ENCODE results near the gene SECISBP2L.

The SECISBP2L gene

GRCh38 chr15:48985516-48985915, 60.7 kb downstream of the SECISBP2L start:
- Histone ChIP-seq H3K27ac (ENCODE audit: low read depth, low read length) (no peak overlapping the region), H3K9ac (ENCODE audit: low read length) (no peak overlapping the region), H3F3A (ENCODE audit: insufficient read depth) (no peaks in the 10 kb centered on the region), H3K4me2 (ENCODE audit: low read depth, low read length, poor library complexity, severe bottlenecking) (no peak overlapping the region), H3K27me3 (ENCODE audit: low read length) (no peaks in the 10 kb centered on the region), H4K20me1 (ENCODE audit: low read depth, low read length) (no peaks in the 10 kb centered on the region), H3K9me2 (replicated peaks; ENCODE audit: insufficient read depth, low read length) (no peaks in the 10 kb centered on the region), H3K36me3 (ENCODE audit: low read length) (no peaks in the 10 kb centered on the region), H3K79me2 (ENCODE audit: insufficient read depth, low read length) (no peaks in the 10 kb centered on the region), H3K9me3 (ENCODE audit: insufficient read depth, low read length) (no peaks in the 10 kb centered on the region), H2AFZ (ENCODE audit: low read depth, low read length, severe bottlenecking) (no peak overlapping the region), H3K4me3 (ENCODE audit: insufficient read depth, low read length, poor library complexity, severe bottlenecking) (no peak overlapping the region)
- TF ChIP-seq CTCF (IDR thresholded peaks at IDR 0.05; ENCODE audit: insufficient read depth, low read length, poor library complexity, severe bottlenecking), result no peak
- TF ChIP-seq EZH2phosphoT487 (conservative IDR thresholded peaks at IDR 0.05; ENCODE audit: low read length), result no peak

- no peaks in the 10 kb centered on the region for H3K9me2 ChIP-seq (replicated peaks; ENCODE audit: insufficient read depth, low read length)
- H3K27ac ChIP-seq (ENCODE audit: low read depth, low read length), result no peak overlapping the region
- H2AFZ ChIP-seq (ENCODE audit: low read depth, low read length, severe bottlenecking), result no peak overlapping the region
- H3K36me3 ChIP-seq (ENCODE audit: low read length), result no peaks in the 10 kb centered on the region
- TF ChIP-seq EZH2phosphoT487 (conservative IDR thresholded peaks at IDR 0.05; ENCODE audit: low read length) (no peak), CTCF (IDR thresholded peaks at IDR 0.05; ENCODE audit: insufficient read depth, low read length, poor library complexity, severe bottlenecking) (no peak)
- H4K20me1 ChIP-seq (ENCODE audit: low read depth, low read length), result no peaks in the 10 kb centered on the region
- H3K79me2 ChIP-seq (ENCODE audit: insufficient read depth, low read length), result no peaks in the 10 kb centered on the region
- no peak overlapping the region for H3K4me2 ChIP-seq (ENCODE audit: low read depth, low read length, poor library complexity, severe bottlenecking)
- no peaks in the 10 kb centered on the region for H3K27me3 ChIP-seq (ENCODE audit: low read length)
- no peak overlapping the region for H3K9ac ChIP-seq (ENCODE audit: low read length)
- no peaks in the 10 kb centered on the region for H3K9me3 ChIP-seq (ENCODE audit: insufficient read depth, low read length)
- H3K4me3 ChIP-seq (ENCODE audit: insufficient read depth, low read length, poor library complexity, severe bottlenecking), result no peak overlapping the region
- H3F3A ChIP-seq (ENCODE audit: insufficient read depth), result no peaks in the 10 kb centered on the region
Observed at GRCh38 chr15:48984811-48985352, 61.4 kb downstream of the SECISBP2L start.

GRCh38 chr15:48984021-48984710, 62.1 kb downstream of the SECISBP2L start:
- no peak overlapping the region for H3K27ac ChIP-seq (ENCODE audit: low read depth, low read length)
- H3K4me2 ChIP-seq (ENCODE audit: low read depth, low read length, poor library complexity, severe bottlenecking), result no peak overlapping the region
- H2AFZ ChIP-seq (ENCODE audit: low read depth, low read length, severe bottlenecking), result no peak overlapping the region

More at GRCh38 chr15:48984021-48984710, 62.1 kb downstream of the SECISBP2L start:
- H3K9ac ChIP-seq (ENCODE audit: low read length), result no peak overlapping the region
- H3K4me3 ChIP-seq (ENCODE audit: insufficient read depth, low read length, poor library complexity, severe bottlenecking), result no peak overlapping the region
- no peaks in the 10 kb centered on the region for H3K9me3 ChIP-seq (ENCODE audit: insufficient read depth, low read length)
- H3K27me3 ChIP-seq (ENCODE audit: low read length), result no peaks in the 10 kb centered on the region
- H4K20me1 ChIP-seq (ENCODE audit: low read depth, low read length), result no peaks in the 10 kb centered on the region
- TF ChIP-seq CTCF (IDR thresholded peaks at IDR 0.05; ENCODE audit: insufficient read depth, low read length, poor library complexity, severe bottlenecking) (no peak), EZH2phosphoT487 (conservative IDR thresholded peaks at IDR 0.05; ENCODE audit: low read length) (no peak)
- H3K36me3 ChIP-seq (ENCODE audit: low read length), result no peaks in the 10 kb centered on the region
- no peaks in the 10 kb centered on the region for H3K79me2 ChIP-seq (ENCODE audit: insufficient read depth, low read length)
- no peaks in the 10 kb centered on the region for H3K9me2 ChIP-seq (replicated peaks; ENCODE audit: insufficient read depth, low read length)
- H3F3A ChIP-seq (ENCODE audit: insufficient read depth), result no peaks in the 10 kb centered on the region
